ENCODE data around the gene TBC1D20.

Gene TBC1D20

DNA sequence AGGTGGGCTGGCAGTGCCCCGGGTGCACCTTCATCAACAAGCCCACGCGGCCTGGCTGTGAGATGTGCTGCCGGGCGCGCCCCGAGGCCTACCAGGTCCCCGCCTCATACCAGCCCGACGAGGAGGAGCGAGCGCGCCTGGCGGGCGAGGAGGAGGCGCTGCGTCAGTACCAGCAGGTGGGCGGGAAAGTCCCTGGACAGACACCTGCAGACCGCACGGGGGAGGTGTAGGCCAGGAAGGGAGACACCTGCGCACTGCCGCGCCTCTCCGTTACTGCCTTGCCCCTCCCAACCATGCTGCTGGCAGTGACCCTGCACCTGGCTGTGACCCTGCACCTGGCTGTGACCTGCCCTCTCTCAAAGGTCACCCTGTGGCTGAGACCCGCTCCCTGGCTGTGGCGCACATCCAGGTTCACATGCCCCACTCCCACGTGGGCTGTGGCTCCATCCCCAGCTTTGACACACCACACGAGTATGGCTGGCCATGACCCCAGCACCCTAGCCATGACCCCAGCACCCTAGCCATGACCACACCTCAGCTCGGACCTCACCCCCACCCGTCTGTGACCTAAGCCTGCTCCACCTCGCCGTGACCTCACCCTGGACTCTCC, 42.7 kb downstream of the TBC1D20 start:
- no peak overlapping the region for H3K27ac ChIP-seq
- TF ChIP-seq, protein P1, sequence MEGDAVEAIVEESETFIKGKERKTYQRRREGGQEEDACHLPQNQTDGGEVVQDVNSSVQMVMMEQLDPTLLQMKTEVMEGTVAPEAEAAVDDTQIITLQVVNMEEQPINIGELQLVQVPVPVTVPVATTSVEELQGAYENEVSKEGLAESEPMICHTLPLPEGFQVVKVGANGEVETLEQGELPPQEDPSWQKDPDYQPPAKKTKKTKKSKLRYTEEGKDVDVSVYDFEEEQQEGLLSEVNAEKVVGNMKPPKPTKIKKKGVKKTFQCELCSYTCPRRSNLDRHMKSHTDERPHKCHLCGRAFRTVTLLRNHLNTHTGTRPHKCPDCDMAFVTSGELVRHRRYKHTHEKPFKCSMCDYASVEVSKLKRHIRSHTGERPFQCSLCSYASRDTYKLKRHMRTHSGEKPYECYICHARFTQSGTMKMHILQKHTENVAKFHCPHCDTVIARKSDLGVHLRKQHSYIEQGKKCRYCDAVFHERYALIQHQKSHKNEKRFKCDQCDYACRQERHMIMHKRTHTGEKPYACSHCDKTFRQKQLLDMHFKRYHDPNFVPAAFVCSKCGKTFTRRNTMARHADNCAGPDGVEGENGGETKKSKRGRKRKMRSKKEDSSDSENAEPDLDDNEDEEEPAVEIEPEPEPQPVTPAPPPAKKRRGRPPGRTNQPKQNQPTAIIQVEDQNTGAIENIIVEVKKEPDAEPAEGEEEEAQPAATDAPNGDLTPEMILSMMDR (conservative IDR thresholded peaks at IDR 0.05): no peak

DNA sequence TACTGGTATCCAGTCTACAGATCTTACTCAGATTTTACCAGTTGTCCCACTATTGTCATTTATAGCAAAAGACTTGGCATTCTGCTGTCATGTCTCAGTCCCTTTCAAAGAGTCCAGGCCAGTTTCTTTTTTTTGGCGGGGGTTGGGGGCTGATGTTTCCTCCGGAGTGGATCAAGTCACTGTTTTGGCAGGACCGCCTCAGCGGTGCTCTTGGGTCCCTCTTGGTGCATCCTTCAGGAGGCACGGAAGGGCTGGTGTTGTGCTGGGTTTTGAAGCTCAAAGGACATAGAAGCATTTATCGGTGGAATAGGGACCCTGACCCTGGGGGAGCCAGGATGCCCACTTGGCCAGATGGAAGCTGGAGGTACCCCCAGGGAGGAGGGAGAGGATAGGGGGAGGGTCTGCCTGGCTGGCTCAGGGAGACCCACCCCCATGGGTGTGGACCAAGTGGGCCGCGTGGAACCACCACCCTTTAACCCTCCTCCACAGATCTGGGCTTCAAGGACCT, 43.4 kb downstream of the TBC1D20 start:
- no peak overlapping the region for H3K27ac ChIP-seq
- TF ChIP-seq, protein P1 (conservative IDR thresholded peaks at IDR 0.05): no peak

DNA sequence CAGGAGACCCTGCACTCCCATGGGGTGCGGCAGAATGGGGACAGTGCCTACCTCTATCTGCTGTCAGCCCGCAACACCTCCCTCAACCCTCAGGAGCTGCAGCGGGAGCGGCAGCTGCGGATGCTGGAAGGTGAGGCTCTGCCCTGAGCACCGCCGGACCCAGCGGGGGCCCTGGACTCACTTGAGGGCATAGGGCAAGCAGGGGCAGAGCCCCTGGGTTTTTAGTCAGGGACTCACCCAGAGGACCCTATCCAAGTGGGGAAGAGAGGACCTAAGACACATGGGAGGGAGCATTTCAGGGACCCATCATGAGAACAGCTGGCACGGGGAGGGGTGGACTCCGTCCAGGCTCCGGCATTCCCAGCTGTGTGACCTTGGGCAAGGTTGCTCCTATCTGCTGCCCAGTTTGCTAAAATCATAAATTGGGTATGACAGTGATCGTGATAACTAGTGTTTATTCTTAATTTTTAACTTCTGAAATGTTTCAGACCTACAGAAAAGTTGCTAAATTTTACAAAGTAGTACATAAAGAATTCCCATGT, 44.5 kb downstream of the TBC1D20 start:
- TF ChIP-seq, protein P1 (conservative IDR thresholded peaks at IDR 0.05): no peak
- H3K27ac ChIP-seq: no peak overlapping the region

DNA sequence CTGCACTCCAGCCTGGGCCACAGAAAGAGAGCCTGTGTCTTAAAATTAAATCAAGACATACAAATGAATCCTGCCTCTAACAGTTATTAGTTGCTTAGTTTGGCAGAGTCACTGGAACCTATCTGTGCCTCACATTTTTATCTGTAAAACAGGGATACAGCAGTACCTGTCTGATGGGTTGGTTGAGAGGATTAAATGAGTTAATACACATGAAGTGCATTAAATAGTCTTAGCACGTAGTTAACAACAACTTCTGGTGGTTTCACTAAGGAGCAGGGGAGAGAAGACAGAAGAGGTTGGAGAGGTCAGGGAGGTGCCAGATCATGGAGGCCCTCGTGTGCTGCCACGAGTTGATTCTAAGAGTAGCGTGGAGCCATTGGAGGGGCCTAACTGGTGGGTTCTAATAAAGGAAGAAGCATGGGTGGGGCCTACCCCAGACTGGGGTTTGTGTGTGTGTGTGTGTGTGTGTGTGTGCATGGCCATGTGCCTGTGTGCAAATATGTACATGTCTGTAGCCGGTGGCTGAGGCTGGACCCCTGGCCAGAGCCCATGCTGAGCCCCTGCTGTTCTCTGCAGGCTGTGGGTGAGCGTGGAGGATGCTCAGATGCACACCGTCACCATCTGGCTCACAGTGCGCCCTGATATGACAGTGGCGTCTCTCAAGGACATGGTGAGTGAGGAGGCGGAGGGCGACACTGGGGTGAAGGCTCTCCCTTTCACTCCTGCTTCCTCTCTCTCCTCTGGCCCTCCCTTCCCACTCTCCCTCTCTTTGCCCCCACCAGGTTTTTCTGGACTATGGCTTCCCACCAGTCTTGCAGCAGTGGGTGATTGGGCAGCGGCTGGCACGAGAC, 45.2 kb downstream of the TBC1D20 start:
- H3K27ac ChIP-seq: no peak overlapping the region
- TF ChIP-seq, protein P1 (conservative IDR thresholded peaks at IDR 0.05): no peak

DNA sequence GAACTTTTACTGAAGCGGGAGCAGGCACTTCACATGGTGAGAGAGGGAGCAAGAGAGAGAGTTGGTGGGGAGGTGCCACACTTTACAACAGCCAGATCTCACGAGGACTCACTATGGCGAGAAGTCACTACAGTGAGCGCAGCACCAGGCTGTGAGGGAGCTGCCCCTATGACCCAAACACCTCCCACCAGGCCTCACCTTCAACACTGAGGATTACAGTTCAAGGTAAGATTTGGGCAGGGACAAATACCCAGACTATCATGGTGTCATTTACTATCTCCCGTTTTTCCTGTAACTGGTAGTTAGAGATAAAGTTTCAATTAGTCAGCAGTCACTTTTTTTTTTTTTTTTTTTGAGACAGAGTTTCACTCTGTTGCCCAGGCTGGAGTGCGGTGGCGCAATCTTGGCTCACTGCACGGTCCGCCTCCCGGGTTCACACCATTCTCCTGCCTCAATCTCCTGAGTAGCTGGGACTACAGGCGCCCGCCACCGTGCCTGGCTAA, 46.5 kb downstream of the TBC1D20 start:
- no peak overlapping the region for H3K27ac ChIP-seq
- TF ChIP-seq, protein P1 (conservative IDR thresholded peaks at IDR 0.05): no peak

DNA sequence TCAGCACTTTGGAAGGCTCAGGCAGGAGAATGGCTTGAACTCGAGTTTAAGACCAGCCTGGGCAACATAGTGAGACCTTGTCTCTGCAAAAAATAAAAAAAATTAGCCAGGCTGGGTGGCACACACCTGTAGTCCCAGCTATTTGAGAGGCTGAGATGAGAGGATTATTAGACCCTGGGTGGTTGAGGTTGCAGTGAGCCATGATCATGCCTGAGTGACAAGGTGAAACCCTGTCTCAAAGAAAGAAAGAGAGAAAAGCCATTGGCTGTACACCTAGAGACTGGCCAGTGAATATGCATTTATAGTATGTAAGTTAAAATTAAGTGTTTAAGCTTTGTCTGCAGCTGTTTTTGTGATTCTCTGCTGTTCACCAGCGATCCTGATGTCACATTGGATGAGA, 48.2 kb downstream of the TBC1D20 start:
- no peak overlapping the region for H3K27ac ChIP-seq
- TF ChIP-seq, protein P1 (conservative IDR thresholded peaks at IDR 0.05): no peak

DNA sequence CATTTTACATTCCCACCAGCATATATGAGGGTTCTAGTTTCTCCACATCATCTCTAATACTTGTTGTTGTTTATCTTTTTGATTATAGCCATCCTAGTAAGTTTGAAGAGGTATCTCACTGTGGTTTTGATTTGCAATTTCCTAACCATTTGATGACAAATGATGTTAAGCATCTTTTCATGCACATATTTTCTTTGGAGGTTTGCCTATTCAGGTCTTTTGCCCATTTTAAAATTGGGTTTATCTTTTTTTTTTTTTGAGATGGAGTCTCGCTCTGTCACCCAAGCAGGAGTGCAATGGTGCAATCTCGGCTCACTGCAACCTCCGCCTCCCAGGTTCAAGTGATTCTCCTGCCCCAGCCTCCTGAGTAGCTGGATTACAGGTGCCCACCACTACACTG, 50.3 kb downstream of the TBC1D20 start:
- H3K27ac ChIP-seq: no peak overlapping the region
- TF ChIP-seq, protein P1 (conservative IDR thresholded peaks at IDR 0.05): no peak
